HG03175 (cell line): Measurements from ENCODE around the gene CAMTA1.

ENCODE experiments used
- ATAC-seq: cut with Tn5 transposase; IDR thresholded peaks from one replicate; pipeline ENCODE4 v1.9.1; 2021; ENCODE audit warnings: mild to moderate bottlenecking, moderate library complexity; ENCODE audit not compliant: unreplicated experiment

The CAMTA1 gene

DNA sequence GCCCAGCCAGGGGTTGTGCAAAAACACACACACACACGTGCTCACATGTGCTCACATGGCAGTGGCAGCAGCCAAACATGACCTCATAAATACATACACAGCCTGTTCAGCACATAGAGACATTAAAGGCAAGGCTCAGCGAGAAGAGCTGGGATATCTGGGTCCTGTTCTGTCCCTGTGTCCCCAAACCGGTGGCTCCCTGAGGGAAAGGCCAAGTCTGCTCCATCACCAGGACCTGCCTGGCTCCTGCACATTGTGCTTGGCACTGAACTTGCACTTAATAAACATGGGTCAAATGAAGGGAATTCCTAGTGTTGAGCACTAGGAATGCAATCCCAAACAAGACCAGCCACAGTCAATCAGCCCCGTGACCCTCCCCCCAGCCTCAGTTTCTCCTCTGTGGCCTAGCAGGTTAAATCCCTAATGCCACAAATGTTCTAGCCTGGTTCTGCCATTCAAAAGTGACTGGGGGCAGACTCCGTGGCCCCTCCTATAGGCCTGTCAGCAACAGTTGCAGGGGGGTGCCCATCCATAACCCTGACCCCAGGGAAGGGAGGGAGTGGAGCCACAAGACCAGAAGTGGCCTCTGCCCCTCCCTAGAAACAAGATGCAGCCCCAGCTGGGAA lies 825.0 kb downstream of the CAMTA1 start:
- no peak for ATAC-seq

DNA sequence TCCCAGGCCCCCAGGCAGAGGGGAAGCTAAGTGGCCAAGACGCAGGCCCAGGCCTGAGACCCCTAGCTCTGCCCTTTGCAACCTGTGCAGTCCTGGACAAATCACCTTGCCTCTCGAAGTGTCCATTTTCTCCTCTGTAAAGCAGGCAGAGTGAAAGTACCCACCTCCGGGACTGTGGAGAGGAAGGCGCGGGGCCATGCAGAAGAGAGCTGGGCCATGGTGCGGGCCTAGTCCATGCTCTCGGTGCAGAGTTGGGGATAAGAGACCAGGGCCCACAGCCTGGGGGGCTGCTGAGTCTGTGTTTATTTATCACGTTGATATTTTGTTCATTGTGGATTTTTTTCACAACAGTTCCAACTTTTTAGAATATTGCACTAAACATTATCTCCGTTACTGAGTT lies 825.7 kb downstream of the CAMTA1 start:
- no peak for ATAC-seq

- ATAC-seq, result no peak
Measured at GRCh38 chr1:7611421-7612010, 826.3 kb downstream of the CAMTA1 start.

DNA sequence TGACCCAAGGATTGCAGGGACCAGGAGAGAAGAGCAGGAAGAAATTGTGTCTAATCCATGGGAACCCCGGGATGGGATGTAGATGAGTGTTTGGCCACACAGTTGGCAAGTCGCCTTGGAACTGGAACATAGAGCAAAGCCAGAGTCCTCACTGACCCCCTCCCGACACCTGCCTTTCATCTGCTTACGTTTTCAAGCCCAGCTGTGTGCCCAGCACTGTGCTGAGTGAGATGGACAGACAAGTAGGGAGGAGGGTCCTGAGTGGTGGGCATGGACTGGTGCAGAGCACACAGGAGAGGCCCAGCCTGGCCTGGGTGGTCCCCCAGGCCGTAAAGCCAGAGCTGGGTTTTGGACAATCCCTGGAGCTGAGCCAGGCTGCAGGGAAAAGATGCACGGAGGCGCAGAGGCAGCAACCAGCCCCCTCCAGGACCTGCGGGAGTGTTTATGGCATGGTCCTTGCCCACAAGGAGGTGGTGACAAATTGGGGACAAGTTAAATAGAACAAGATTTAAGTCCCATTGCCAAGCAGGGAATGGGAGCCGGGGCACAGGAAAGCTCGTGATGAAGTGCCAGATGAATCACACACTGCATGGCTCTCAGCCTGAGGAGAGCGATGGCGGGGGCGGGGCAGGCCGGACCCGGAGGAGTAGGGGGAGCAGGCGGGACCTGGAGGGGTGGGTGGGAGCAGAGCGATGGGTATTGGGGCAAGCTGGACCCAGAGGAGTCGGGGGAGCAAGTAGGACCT lies 828.0 kb downstream of the CAMTA1 start:
- no peak for ATAC-seq

DNA sequence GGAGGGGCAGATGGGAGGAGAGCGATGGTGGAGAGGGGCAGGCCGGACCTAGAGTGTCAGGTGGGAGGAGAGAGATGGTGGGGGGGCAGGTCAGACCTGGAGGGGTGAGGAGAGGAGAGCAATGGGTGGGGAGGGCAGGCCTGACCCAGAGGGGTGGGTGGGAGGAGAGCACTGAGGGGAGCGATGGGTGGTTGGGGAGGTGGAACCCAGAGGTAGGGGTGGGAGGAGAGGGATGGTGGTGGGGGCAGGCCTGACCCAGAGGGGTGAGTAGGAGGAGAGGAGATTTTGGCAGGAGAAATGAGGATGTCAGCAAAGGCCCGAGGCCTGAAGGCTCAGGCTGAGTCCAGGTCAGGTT lies 828.6 kb downstream of the CAMTA1 start:
- no peak for ATAC-seq

DNA sequence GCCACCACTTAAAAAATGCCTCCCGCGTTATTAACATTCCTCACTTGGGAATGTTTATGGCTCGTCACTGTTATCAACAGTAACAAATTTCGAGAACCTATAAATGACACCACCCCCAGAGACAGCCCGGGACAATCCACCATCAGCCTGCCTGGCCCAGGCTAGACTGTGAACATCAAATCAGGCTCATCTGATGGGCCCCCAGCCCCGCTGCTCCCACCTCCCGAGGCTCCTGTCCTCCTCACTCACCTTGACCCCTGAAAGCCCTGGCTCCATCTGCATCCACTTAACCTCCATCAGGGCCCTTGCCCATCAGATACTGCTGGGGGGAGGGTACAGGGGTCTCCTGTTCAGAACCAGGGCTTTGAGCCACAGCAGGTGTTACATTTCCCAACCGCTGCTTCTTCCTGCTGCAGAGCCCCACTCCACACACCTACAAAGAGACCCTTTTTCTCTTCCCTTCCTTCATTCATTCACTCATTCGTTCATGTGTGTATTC lies 829.4 kb downstream of the CAMTA1 start:
- no peak for ATAC-seq

GRCh38 chr1:7615138-7615537 lies 829.9 kb downstream of the CAMTA1 start:
- ATAC-seq, result no peak

DNA sequence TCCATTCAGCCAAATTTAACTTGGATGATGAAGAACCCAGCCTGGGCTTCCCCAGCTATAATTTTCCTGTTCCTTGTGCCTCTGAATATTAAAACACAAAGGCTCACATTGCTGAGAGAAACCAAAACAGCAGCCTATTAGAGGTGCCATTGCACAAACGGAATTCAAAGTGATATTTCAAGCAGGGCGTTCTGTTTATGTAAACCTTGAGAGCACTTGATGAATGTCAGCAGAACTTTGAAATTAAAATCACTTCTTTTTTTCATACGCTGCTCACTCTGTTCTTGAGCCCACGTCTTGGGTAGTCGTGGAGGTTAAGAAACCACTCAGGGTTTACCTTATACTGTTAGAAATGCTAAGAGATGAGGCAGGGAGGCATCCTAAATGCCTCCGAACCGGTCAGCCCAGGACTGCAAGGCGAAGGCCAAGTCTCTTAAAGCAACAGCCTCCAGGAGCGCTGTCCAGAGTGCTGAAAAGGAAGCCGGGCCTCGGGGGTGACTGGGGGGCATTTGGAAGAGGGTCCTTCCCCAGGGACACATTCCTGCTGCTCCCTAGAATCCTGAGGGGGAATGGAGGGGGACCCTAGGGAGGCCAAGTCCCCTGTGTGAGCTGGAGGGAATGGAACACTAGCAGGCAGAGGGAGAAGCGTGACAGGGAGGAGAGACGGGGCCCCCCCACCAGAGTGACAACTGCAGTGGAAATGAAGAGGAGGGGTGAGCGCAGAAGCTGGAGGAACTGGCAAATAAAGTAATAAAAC lies 831.0 kb downstream of the CAMTA1 start:
- no peak for ATAC-seq

GRCh38 chr1:7616953-7617352 lies 831.7 kb downstream of the CAMTA1 start:
- ATAC-seq, result no peak

DNA sequence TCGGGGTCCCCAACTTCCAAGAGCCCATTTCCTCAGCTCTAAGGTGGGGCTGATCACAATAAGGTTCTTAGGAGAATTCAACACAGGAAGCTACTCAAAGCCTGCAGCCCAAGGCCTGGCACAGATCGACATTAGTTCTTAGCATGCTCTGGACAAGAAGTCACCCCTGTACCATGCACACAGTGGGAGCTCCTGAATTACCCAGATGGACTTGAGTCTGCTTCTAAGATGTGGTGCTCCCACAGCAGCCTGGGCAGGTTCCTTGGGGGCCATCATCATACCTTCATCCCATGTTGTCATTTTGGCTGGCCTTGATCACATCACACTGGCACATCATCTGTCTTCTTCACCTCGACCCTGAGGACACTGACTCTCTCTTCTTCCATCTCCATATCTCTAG lies 832.6 kb downstream of the CAMTA1 start:
- no peak for ATAC-seq

DNA sequence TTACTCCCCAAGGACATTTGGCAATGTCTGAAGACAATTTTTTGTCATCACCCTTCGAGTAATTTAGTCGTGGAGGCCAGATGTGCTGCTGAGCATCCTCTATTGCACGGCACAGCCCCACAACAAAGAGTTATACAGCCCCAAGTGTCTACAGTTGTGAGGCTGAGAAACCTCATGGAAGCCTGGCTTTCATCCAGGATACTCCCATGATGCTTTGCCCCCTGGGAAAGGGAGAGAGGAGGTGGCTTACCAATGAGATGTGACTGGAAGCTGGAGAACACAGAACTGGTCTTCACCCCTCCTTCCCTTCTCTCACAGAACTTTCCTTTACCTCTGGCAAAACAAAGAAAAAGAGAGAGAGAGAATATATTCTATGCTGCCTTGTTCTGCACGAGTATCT lies 834.9 kb downstream of the CAMTA1 start:
- no peak for ATAC-seq

GRCh38 chr1:7621334-7622219 lies 836.3 kb downstream of the CAMTA1 start:
- ATAC-seq, result no peak

DNA sequence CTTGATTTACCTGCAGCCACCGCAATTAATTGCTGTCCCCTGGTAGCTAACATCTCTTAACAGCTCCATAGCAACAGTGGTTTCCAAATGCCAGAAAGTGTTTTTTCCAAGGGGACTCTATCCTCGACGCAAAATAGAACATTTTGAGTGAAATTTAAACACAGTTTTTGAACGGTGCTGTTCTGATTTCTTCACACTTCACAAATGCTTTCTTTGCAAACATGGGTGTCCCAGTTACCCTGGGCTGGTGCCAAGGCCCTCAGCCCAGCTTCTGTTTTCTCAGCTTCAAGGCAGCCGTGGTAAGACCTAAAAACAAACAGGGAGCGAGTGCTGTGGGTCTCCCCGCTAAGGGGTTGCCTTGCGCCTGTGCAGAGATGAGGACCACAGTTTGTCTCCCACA lies 838.6 kb downstream of the CAMTA1 start:
- no peak for ATAC-seq

- no peak for ATAC-seq
Measured at GRCh38 chr1:7624791-7625355, 839.6 kb downstream of the CAMTA1 start.

DNA sequence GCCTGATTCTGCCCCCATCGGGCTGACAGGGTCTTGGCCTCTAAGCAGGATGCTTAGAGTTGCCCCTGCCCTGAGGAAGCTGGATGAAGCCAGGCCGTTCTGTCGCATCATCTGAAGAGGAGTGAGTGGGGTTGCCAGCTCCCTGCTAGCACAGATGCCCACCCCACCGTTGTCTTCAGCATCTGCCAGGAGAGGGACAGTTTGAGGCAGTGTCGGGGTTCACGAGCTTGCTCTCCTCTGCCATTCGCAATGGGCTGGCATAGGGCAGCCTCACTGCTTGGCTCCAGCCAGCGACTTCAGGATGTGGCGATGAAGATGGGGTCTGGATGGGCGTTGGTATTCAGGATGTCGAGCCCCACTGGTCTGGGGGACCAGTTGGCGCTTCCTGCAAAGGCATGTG lies 840.1 kb downstream of the CAMTA1 start:
- no peak for ATAC-seq

GRCh38 chr1:7628273-7628672 lies 843.0 kb downstream of the CAMTA1 start:
- ATAC-seq, result no peak

DNA sequence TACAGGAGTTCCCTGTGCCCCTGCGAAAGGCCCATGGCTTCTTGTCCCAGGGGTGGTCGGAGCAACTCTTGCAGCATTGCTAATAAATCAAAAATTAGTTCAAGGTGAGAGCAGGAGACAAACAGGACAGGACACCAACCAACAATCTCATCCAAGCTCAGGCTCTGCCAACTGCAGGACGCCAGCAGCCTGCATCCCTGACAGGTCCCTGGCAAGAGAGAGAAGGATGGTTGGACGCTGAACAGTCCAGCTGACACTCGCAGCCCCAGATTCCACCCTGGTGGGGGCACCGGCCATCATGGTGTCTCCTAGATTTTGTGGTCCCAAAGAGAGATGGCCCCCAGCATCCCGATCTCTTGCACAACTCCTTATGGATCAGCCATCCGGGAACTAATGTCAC lies 843.8 kb downstream of the CAMTA1 start:
- ATAC-seq, result no peak

DNA sequence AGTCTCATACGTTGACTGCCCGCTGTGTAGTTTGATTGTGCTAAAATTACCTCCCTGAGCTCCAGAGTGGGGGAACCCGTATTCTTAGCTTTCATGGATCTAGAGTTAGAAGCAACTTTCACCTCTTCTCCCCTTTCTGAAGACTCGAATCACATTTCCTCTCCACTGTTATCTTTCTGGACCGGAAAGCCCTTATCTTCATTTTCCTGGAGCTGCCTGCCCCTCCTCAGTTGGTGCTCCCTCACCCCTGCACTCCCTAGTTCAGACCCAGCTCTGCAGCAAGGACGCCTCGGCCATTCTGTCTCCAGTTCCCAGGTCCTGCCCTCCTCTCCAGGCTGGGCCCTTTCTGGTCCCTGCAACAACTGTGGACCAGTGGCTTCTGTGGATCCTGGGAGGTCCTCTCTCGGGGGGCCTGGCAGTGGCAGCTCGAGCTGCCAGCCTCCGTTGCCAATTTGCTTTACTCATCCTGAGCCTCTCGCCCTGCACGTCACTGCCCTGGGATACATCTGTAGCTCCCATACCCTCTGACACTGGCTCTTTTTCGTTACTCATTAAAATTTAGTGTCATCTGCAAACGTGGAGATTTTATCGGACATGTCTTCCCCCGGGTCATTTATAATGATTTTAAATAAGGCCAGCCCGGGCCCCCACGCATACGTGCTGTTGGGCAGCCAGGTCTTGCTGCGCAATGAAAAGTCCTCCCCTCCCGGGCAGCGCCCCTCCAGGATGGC lies 844.4 kb downstream of the CAMTA1 start:
- no peak for ATAC-seq

- no peak for ATAC-seq
Measured at GRCh38 chr1:7630378-7630777, 845.1 kb downstream of the CAMTA1 start.

DNA sequence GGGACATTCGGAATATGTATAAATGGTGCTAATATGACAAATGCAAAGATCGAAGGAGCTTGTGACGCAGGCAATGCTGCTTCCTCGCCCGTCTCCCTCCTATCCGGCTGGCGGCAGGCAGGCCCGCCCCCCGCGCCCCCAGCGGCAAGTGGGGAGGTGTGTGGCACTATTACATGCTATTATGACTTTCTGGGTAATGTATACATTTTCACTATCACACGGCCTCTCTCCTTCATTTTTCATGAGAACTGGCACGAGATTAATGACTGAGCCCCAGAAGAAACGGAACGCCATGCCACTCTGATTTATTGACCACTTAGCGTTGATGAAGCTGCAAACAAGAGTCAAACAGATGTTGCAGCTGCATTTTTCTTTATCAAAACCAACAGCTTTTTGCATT lies 846.9 kb downstream of the CAMTA1 start:
- ATAC-seq, result no peak
